Left kidney (tissue), 2 donors: Measurements from ENCODE around the gene GSN. TPM values are rescaled to one million over a fixed set of nuclear protein-coding genes. Genes with fewer than 3 reads are reported as not detected.

Source experiments
- DNase-seq: peaks from one replicate; pipeline ENCODE4 v3.0.0-alpha.2; 2013
- polyA plus RNA-seq: library from polyadenylated mRNA; unstranded; fragments of 120-200 nt; gene quantifications from one replicate; pipeline ENCODE4 v1.2.1, GENCODE V29; 2013; ENCODE audit not compliant: insufficient read length

GSN gene
- polyA plus RNA-seq, 1 donor: 161 TPM

DNA sequence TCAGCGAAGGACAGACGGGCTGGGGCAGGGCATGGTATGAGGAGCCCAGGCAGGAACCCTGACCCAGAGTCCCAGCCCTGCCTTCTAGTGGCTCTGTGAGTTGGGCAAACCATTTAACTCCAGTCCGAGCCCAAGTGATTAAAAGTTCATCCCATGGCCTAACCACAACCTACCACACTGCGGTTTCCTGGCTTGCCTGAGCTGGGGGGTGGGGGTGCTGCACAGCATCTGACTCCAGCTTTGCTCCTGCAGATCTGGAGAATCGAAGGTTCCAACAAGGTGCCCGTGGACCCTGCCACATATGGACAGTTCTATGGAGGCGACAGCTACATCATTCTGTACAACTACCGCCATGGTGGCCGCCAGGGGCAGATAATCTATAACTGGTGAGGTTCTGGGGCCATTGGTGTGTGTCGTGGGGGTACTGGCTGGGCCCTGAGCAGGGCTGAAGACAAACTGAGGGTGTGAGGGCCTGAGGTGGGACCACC is 53.1 kb downstream of the GSN start:
- DNase-seq: no peak

DNA sequence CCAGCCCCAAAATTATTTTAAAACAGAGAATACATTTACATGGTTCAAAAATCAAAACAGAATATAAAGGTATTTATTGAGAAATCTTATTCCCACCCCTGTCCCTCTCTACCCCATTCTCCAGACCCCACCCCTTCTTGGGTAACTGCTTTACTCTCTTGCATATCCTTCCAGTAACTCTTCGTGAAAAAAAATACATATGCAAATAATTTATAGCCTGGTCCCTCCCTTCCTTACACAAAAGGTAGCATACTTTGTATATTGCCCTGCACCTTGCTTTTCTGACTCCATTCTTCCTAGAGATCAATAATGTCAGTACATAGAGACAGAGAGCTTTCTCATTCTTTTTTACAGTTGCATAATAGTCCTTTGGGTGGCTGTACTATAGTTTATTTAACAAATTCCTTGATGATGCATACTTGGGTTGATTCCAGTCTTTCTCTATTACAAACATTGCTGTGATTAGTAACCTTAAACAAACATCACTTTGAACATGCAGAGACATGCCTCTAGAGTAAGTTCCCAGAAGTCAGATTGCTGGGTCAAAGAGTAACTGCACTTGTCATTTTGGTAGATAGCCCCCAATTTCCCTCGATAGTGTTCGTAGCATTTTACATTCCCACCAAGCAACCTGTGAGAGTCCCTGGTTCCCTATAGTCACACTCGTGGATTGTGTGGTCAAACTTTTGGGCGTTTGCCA is 54.2 kb downstream of the GSN start:
- DNase-seq: no peak

DNA sequence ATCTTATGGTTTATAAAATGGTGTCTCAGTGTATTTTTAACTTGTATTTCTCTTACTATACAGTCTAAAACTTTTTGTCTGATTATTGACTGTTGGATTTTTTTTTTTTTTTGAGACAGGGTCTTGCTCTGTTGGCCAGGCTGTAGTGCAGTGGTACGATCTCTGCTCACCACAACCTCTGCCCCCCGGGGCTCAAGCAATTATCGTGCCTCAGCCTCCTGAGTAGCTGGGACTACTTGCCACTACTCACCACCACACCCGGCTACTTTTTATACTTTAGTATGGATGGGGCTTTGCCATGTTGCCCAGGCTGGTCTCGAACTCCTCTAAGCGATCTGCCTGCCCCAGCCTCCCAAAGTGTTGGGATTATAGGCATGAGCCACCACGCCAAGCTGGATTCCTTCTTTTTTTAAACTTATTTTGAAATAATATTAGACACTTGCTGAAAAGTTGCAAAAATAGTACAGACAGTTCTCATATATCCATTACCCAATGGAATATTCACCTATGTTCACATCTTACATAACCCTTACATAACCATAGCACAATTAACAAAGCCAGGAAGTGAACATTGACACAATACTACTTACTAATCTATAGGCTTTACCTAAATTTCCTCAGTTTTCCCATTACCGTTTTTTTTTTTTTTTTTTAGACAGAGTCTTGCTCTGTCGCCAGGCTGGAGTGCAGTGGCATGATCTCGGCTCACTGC is 54.9 kb downstream of the GSN start:
- DNase-seq: no peak

DNA sequence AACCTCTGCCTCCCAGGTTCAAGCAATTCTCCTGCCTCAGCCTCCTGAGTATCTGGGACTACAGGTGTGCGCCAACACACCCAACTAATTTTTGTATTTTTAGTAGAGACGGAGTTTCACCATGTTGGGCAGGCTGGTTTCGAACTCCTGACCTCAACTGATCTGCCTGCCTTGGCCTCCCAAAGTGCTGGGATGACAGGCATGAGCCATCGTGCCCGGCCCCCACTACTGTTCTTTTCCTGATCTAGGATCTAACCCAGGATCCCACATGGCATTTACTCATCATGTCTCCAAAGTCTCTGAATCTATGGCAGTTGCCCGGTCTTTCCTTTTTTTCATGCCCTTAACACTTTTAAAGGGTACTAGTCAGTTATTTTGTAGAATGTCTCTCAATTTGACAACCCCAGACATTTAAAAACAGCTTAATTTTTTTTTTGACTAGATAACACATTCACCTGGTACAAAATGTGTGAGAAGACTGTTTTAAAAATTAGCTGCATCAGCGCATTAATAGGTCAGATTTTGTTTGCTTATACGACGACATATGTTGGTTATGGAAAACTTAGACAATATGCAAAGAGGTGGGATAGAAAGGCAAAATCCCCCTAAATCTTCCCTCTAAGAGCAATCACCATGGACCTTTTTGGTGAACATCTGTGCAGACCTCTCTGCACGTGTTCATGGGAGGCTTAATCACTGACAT is 55.6 kb downstream of the GSN start:
- DNase-seq: no peak

- DNase-seq: no peak
Observed at GRCh38 chr9:121324316-121324715, 56.4 kb downstream of the GSN start.

DNA sequence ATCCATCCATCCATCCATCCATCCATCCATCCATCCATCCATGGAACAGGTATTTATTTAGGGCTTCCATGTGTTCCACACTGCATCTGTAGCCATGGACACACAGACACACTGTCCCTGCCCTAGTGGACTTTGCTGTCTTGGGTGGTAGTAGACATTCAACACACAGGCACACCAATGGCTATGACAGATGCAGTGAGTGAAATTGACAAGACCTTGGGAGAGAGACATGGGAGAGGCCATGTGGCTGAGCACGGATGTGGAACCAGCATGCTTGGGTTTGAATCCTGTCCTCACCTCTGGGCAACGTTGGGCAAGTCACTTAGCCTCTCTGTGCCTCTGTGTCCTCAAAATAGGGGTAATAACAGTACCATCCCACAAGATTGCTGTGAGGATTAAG is 56.8 kb downstream of the GSN start:
- DNase-seq: no peak

DNA sequence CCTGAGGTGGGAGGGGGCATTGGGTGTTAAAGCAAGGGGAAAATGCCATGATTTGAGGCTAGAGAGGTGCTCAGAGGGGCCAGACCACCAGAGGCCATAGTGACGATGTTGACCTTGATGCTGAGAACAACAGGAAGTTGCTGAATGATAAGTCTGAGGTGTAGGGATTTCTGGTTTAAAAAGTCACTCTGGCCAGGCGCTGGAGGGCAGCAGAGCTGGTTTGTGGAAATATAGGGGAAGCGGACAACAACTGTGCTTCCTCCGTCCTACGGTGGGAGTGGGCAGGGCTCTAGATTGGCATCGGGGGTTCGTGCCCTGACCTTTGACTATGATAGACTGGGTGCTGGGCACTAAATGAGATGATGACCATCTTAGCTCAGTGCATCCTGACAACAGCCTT is 57.4 kb downstream of the GSN start:
- no peak for DNase-seq

DNA sequence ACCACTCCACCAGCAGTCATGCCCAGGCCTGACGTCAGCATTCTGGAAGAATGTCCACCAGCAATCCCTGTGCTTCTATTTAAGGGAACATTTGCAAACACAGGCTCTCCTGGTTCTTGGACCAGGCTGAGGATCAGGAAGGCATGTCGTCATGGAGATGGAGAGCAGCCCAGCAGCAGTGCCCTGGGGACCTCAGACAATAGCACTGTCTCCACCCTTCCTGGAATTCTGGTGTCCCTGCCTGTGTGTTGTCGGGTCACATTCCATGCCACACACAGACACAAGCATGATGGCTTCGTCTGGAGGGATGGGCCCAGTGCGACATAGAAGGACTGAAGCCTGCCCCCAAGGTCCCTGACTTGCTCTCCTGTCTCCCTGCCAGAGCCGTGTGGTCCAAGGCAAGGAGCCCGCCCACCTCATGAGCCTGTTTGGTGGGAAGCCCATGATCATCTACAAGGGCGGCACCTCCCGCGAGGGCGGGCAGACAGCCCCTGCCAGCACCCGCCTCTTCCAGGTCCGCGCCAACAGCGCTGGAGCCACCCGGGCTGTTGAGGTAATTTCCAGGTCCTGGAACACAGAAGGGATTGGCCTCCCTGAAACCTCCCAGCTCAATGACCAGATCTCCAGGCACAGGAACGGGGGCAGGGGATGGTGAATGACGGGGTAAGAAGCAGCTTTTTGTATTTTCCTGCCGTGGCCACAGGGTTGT is 58.3 kb downstream of the GSN start:
- peak; percentile 27 for DNase-seq

DNA sequence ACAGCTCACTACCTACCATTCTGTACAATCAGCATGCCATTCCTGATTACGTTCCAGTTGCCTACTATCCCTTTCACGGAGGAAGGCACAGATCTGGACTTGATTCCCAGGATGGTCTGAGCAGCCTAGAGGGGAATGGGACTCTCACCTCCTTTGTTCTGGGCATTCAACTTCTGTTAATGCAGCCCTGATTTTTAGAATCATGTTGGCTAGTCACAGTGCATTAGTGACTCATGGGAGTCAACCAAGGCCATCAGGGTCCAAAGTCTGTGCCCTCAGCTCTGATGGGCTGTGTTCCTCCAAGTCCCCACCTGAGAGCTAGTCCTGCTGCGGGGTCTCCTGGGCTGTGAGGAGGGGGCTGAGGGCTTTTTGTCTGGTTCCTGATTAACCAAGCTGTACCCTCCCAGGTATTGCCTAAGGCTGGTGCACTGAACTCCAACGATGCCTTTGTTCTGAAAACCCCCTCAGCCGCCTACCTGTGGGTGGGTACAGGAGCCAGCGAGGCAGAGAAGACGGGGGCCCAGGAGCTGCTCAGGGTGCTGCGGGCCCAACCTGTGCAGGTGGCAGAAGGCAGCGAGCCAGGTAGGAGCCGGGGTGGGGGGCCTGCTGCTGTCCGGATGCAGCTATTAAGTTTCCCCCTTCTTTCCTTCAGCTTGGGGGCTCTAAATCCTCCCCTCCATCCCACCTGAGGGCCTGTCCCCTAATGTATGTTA is 59.1 kb downstream of the GSN start:
- no peak for DNase-seq

DNA sequence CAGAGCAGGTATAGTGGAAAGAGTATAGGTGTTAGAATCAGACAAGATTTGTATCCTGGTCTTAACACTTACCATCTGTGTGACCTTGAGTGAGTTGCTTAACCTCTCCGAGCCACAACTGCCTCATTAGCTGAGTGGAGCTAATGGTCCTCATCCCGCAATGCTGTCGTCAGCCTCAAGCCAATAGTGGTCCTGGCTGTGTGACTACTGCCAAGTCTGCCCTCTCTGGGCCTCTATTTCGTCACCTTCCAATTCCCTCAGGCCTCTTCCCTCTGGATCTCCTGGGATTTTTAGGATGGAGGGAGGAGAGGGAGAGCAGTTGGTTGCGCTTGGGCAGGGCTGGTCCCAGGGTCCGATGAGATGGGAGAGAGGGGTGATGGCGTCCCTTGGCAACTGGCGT is 60.5 kb downstream of the GSN start:
- no peak for DNase-seq

- DNase-seq: no peak
Observed at GRCh38 chr9:121328876-121329681, 61.1 kb downstream of the GSN start.

- no peak for DNase-seq
Observed at GRCh38 chr9:121331549-121331948, 63.6 kb downstream of the GSN start.

GRCh38 chr9:121331992-121332685 is 64.2 kb downstream of the GSN start:
- no peak for DNase-seq

DNA sequence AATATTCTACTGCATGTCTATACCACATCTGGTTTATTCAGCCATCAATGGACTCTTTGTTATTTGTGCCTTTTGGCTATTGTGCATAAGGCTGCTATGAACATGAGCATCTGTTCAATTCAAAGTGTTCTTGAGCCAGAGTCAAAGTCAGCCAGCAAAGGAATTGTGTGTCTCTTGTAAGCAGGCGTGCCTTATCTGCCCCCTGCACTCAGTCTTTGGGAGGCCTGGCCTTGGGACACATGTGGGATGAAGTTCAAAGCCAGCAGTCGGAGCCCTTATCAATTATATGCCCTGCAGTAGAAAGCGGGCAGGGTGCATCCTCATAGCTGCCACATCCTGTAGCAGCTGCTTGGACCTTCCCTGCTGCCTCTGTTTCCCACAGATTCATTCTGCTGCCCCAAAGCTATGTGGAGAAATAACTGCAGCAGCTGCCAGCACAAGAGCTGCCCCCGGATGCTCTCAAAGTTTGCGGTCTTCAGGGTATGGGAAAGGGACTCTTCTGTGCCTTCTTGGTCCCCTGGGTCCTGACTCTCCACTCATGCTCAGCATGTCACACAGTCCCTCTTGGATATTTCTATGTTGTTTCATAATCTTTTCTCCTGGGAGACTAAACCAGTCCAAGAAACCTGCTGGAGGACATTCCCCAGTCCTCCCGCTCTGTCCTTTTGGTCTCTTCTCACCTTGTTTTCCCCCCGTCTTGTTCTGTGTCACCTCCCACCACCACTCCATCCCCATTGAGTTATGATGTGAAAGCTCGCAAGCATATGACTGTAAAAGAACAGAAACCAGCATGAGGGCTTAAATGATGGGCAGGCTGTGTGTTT is 66.2 kb downstream of the GSN start:
- DNase-seq: no peak

DNA sequence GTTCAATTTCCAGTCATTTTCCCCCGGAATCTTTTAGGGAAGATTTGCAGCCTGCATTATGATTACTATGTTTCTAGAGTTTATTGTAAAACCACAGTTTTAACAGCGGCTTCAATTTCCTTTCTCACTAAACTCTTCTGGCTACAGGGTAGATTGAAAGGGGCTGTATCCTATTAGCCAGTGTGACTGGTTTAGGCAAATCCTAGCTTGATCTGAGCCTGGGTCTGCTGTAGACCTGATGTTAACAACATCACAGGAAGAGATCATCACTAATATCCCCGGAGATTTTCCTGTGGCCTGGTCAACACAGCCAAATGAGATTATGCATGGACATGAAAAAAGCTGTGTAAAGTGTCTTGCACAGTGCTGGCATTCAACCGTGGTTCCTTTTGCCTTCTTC is 68.7 kb downstream of the GSN start:
- no peak for DNase-seq

DNA sequence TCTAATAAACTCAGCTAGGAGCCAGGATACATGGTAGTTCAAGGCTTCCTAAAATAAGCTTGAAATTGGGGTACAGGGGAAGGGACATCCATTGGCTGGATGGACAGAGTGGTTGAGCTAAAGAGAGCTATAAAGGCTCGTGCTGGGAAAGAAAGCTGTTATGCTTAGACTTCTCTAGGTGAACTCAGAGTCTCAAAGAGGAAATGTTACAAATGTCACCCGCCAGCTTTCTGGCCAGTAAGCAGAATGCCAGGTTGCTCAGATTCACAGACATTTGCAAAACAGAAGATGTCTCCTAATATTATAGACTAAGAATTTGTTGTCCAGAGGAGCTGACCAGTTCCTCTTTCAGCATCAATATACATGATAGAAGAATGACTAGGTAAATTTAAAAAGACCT is 71.5 kb downstream of the GSN start:
- DNase-seq: no peak

DNA sequence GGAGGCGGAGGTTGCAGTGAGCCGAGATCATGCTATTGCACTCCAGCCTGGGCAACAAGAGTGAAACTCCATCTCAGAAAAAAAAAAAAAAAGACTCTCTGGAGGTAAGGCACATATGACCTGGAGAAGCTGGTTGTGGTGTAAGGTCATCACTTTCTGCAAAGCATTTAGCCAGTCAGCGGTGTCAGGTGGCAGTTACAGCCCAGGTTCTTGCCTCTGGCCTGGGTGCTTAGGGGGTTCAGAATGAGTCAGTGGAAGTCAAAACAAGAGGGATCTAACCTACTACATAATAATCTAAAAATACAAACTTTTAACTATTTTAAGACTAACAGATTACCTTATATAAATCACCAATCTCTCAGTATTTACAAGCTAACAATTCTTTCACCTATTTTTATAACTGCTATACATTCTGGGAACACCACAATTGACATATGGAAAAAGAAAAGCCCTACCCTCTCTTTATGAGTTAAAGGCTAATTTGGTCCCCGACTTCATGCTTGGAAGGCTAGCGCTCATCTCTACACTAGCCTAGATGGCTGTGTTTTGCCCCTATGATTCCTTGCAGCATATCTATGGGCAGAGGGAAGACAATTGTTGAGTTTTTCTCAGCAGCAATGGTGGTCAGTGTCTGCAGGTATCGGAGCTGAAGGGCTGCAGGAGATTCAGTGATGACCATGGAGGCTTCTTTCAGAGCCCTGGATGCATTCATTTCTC is 72.9 kb downstream of the GSN start:
- no peak for DNase-seq

GRCh38 chr9:121344184-121344583 is 76.2 kb downstream of the GSN start:
- no peak for DNase-seq

GRCh38 chr9:121345070-121345469 is 77.1 kb downstream of the GSN start:
- no peak for DNase-seq
